OCI-LY1 (cell line): ENCODE results near the gene MYO18A.

ENCODE experiments used
- H2AFZ ChIP-seq: fragments of 200-600 bp; sonication (generic), shearing (Covaris generic); 2 replicates; pipeline ENCODE4 v1.6.0; 2014; ENCODE audit warnings: antibody characterized with exemption, mild to moderate bottlenecking, low read length
- H3F3A ChIP-seq: fragments of 200-600 bp; sonication (generic), shearing (Covaris generic); 2 replicates; pipeline ENCODE4 v1.6.0; 2014; ENCODE audit warnings: mild to moderate bottlenecking, antibody characterized with exemption, low read length, moderate library complexity; ENCODE audit not compliant: insufficient read depth
- H3K27ac ChIP-seq: fragments of 200-600 bp; sonication (generic); 2 replicates; pipeline ENCODE4 v1.5.1; 2014; ENCODE audit warnings: low read length, mixed run types, mild to moderate bottlenecking, low read depth; ENCODE audit not compliant: poor library complexity, severe bottlenecking
- H3K27me3 ChIP-seq: fragments of 200-600 bp; sonication (generic); 2 replicates; pipeline ENCODE4 v1.6.0; 2014; ENCODE audit warnings: antibody characterized with exemption, mild to moderate bottlenecking, low read length, moderate library complexity; ENCODE audit not compliant: insufficient read depth
- H3K36me3 ChIP-seq: fragments of 200-600 bp; sonication (generic); 2 replicates; pipeline ENCODE4 v1.6.1; 2014; ENCODE audit warnings: mild to moderate bottlenecking, antibody characterized with exemption, low read length, moderate library complexity, mixed read lengths; ENCODE audit not compliant: insufficient read depth
- H3K4me1 ChIP-seq: fragments of 200-600 bp; sonication (generic); 2 replicates; pipeline ENCODE4 v1.5.1; 2014; ENCODE audit warnings: mild to moderate bottlenecking, low read length, moderate library complexity; ENCODE audit not compliant: insufficient read depth, severe bottlenecking
- H3K4me2 ChIP-seq: fragments of 200-600 bp; sonication (generic), shearing (Covaris generic); 2 replicates; pipeline ENCODE4 v1.6.1; 2014; ENCODE audit warnings: low read length
- H3K4me3 ChIP-seq: fragments of 200-600 bp; sonication (generic); 2 replicates; pipeline ENCODE4 v1.5.1; 2014; ENCODE audit warnings: low read length, low read depth, mild to moderate bottlenecking, mixed read lengths; ENCODE audit not compliant: poor library complexity, severe bottlenecking
- H3K79me2 ChIP-seq: fragments of 200-600 bp; shearing (Covaris generic); 2 replicates; pipeline ENCODE4 v1.6.1; 2016; ENCODE audit warnings: mixed run types, low read length, mixed read lengths; ENCODE audit not compliant: insufficient read depth
- H3K9ac ChIP-seq: fragments of 200-600 bp; sonication (generic), shearing (Covaris generic); 2 replicates; pipeline ENCODE4 v1.6.1; 2014; ENCODE audit warnings: mild to moderate bottlenecking, low read length, mixed read lengths
- H3K9me2 ChIP-seq: fragments of 200-600 bp; sonication (generic), shearing (Covaris generic); 2 replicates; pipeline ENCODE4 v1.6.1; 2014; ENCODE audit warnings: low read depth, mild to moderate bottlenecking, low read length, mixed read lengths
- H3K9me3 ChIP-seq: fragments of 200-600 bp; shearing (Covaris generic); 2 replicates; pipeline ENCODE4 v1.6.1; 2014; ENCODE audit warnings: low read length, mixed read lengths
- H4K20me1 ChIP-seq: fragments of 200-600 bp; sonication (generic), shearing (Covaris generic); 2 replicates; pipeline ENCODE4 v1.6.0; 2016; ENCODE audit warnings: mild to moderate bottlenecking, low read length; ENCODE audit not compliant: insufficient read depth
- EZH2 ChIP-seq: fragments of 200-600 bp; sonication (generic), shearing (Covaris generic); IDR thresholded peaks from 2 replicates; pipeline ENCODE4 v1.8.0; 2017; ENCODE audit warnings: borderline replicate concordance, mixed run types, mild to moderate bottlenecking, antibody characterized with exemption, low read length, moderate library complexity, mixed read lengths
- TF ChIP-seq, protein P1 (sequence below): fragments of 200-600 bp; sonication (generic), shearing (Covaris generic); IDR thresholded peaks from 2 replicates; pipeline ENCODE4 v1.5.1; 2017; ENCODE audit warnings: mild to moderate bottlenecking, antibody characterized with exemption, low read length, moderate library complexity, mixed read lengths

MYO18A gene

DNA sequence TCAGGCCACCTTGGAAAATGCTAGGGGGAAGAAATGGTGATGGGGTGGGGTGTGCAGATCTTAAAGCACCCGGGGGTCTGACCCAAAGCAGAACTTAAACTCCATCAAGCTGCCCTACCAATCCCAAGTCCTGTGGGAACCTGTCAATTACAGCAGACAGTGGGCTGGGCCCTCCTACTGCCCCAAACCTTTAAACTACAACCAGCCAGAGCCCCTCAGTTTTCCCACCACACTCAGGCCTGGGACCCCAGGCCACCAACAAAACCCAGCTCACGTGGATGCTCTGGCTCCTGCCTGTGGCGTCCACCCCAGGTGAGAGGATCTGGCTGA, 2.7 kb downstream of the MYO18A start:
- Histone ChIP-seq H3K27ac (peak overlapping the region; percentile 81), H3K4me3 (peak overlapping the region; percentile 64), H3K79me2 (no peaks in the 10 kb centered on the region), H3K36me3 (no peaks in the 10 kb centered on the region), H3K9me2 (no peaks in the 10 kb centered on the region), H3F3A (no peaks in the 10 kb centered on the region), H4K20me1 (no peaks in the 10 kb centered on the region), H3K9me3 (no peaks in the 10 kb centered on the region), H3K9ac (peak overlapping the region; percentile 75; the same call in 1 of the 2 replicates), H3K4me1 (peaks cover 46% of the 10 kb centered on the region), H2AFZ (no peak overlapping the region), H3K4me2 (peak overlapping the region; percentile 79), H3K27me3 (no peaks in the 10 kb centered on the region; the same call in 1 of the 2 replicates)
- TF ChIP-seq EZH2 = no peak
- TF ChIP-seq, protein P1, sequence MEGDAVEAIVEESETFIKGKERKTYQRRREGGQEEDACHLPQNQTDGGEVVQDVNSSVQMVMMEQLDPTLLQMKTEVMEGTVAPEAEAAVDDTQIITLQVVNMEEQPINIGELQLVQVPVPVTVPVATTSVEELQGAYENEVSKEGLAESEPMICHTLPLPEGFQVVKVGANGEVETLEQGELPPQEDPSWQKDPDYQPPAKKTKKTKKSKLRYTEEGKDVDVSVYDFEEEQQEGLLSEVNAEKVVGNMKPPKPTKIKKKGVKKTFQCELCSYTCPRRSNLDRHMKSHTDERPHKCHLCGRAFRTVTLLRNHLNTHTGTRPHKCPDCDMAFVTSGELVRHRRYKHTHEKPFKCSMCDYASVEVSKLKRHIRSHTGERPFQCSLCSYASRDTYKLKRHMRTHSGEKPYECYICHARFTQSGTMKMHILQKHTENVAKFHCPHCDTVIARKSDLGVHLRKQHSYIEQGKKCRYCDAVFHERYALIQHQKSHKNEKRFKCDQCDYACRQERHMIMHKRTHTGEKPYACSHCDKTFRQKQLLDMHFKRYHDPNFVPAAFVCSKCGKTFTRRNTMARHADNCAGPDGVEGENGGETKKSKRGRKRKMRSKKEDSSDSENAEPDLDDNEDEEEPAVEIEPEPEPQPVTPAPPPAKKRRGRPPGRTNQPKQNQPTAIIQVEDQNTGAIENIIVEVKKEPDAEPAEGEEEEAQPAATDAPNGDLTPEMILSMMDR = no peak

GRCh38 chr17:29176558-29177351, 3.4 kb downstream of the MYO18A start:
- H3K27me3 ChIP-seq = no peaks in the 10 kb centered on the region
- peak overlapping the region; percentile 75 for H3K9ac ChIP-seq
- H3K4me3 ChIP-seq = peak overlapping the region; percentile 64
- H2AFZ ChIP-seq = peak overlapping the region; percentile 34; the same call in 1 of the 2 replicates
- H3K79me2 ChIP-seq = no peaks in the 10 kb centered on the region
- H3K4me2 ChIP-seq = peak overlapping the region; percentile 79
- peaks cover 46% of the 10 kb centered on the region for H3K4me1 ChIP-seq
- H3F3A ChIP-seq = no peaks in the 10 kb centered on the region
- H3K9me3 ChIP-seq = no peaks in the 10 kb centered on the region
- peak overlapping the region; percentile 81 for H3K27ac ChIP-seq
- no peaks in the 10 kb centered on the region for H3K9me2 ChIP-seq
- no peaks in the 10 kb centered on the region for H3K36me3 ChIP-seq
- no peak for TF ChIP-seq EZH2
- TF ChIP-seq, protein P1 = no peak
- H4K20me1 ChIP-seq = no peaks in the 10 kb centered on the region

- Histone ChIP-seq H3K9me3 (no peaks in the 10 kb centered on the region), H3K9ac (no peak overlapping the region), H3K4me3 (no peak overlapping the region), H3F3A (no peaks in the 10 kb centered on the region), H3K27ac (no peak overlapping the region), H2AFZ (no peak overlapping the region), H3K79me2 (no peaks in the 10 kb centered on the region), H3K4me1 (peaks cover 42% of the 10 kb centered on the region), H3K27me3 (no peaks in the 10 kb centered on the region), H3K36me3 (no peaks in the 10 kb centered on the region), H3K4me2 (no peak overlapping the region), H3K9me2 (no peaks in the 10 kb centered on the region), H4K20me1 (no peaks in the 10 kb centered on the region)
- no peak for TF ChIP-seq EZH2
- TF ChIP-seq, protein P1 = no peak
Observed at GRCh38 chr17:29175349-29175748, 4.8 kb downstream of the MYO18A start.
